Effector CD4-positive, alpha-beta T cell (primary cell): ENCODE results near the gene GPHA2.

Source experiments
- DNase-seq: peaks from one replicate; pipeline ENCODE4 v3.0.0-alpha.2; 2020

Gene GPHA2

GRCh38 chr11:64888729-64889511, 46.8 kb downstream of the GPHA2 start:
- DNase-seq: no peak

DNA sequence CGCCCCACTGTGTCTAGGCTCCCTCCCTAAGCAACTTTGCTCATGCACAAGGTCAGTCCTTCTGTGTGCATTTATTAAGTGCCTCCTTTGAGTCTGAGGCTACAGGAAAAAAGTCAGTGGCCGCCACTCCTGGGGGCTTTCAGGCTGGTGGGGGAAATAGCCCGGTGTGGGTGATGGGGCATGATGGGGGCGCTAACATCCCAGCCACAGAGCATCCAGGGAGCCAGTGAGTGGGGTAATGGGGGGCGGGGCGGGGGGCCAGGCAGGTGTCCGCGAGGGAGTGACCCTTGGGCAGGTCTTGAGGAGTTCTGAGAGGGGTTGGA, 47.3 kb downstream of the GPHA2 start:
- no peak for DNase-seq

DNA sequence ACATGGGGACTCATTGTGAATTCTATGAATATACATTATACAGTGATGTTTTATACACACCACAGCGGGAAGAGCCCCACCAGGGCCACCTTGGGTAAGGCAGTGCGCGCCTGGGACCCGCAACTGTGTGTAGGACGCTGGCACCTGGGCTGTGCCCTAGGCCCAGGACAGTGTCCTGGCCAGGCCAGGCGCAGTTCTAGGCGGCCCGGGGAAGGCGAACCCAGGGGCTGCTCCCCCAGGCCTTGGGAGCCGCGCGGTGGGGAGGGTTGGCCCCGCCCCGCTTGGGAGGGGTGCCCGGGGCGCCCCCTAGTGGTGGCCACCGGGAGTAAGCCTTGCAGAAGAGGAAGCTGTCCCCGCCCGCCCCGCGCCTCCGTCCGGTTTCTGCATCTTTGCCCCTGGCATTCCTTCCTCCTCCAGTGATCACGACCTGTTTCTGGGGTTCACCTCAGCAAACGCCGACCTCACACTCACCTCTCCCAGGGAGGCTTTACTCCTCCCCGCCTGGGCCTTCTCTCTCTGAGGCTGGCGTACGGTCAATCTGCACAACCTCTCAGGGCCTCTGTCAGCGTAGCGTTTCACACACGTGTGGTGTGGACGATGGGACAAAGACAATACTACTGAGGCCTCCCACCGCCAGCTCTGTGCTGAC, 47.8 kb downstream of the GPHA2 start:
- DNase-seq: peak; percentile 80

DNA sequence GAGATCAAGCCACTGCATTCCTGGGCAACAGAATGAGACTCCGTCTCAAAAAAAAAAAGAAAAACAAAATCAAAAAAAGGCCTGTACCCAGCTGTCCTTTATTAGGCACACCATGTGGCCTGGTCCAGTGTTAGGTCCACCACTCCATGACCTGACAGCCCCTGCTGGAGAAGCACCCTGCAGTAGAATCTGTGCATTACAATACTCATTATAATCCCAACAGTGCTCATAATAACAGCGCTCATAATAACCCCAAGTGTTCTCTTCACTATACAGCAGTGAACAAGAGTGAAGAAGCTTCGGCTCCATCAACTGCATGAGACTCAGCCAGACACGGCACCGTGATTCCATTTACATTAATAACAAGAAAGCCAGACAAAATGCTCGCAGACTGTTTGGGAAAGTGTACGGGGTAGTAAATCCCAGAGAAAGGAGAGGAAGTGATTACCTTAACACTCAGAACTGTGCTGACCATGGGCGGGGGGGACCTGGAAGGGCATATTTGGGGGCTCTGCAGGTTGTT, 48.4 kb downstream of the GPHA2 start:
- no peak for DNase-seq

GRCh38 chr11:64885367-64886286, 50.1 kb downstream of the GPHA2 start:
- DNase-seq: no peak
